ENCODE data around the gene CHMP1A.
"Not testable (repeated sequence)": the region's sequence is repeated elsewhere in the genome, so short reads cannot be mapped to it uniquely, and the experiment has no call there.

The CHMP1A gene

GRCh38 chr16:89658221-89658879 lies 842 bp upstream of the CHMP1A start:
- DNase-seq (ENCODE audit: low read depth in 2 of 2) = no peak

GRCh38 chr16:89656435-89657121 lies 930 bp downstream of the CHMP1A start:
- DNase-seq (ENCODE audit: low read depth in 2 of 2) = no peak

- no peak for DNase-seq (ENCODE audit: low read depth in 2 of 2)
These were observed 2.4 kb downstream of the CHMP1A start for GRCh38 chr16:89655062-89655643.

GRCh38 chr16:89653656-89654295 lies 3.7 kb downstream of the CHMP1A start:
- no peak for DNase-seq (ENCODE audit: low read depth in 2 of 2)

GRCh38 chr16:89651584-89651983 lies 5.9 kb downstream of the CHMP1A start:
- DNase-seq (ENCODE audit: low read depth in 2 of 2) = no peak

GRCh38 chr16:89646906-89647305 lies 10.6 kb downstream of the CHMP1A start:
- no peak for DNase-seq (ENCODE audit: low read depth in 2 of 2)

- DNase-seq (ENCODE audit: low read depth in 2 of 2) = no peak
These were observed 11.2 kb downstream of the CHMP1A start for GRCh38 chr16:89646270-89646669.

GRCh38 chr16:89645122-89645521 lies 12.4 kb downstream of the CHMP1A start:
- no peak for DNase-seq (ENCODE audit: low read depth in 2 of 2)

- DNase-seq (ENCODE audit: low read depth in 2 of 2) = no peak
These were observed 13.7 kb downstream of the CHMP1A start for GRCh38 chr16:89643769-89644300.

- DNase-seq (ENCODE audit: low read depth in 2 of 2) = no peak
These were observed 14.9 kb downstream of the CHMP1A start for GRCh38 chr16:89642574-89642973.

GRCh38 chr16:89641458-89642119 lies 15.9 kb downstream of the CHMP1A start:
- no peak for DNase-seq (ENCODE audit: low read depth in 2 of 2)

GRCh38 chr16:89639385-89639784 lies 18.1 kb downstream of the CHMP1A start:
- no peak for DNase-seq (ENCODE audit: low read depth in 2 of 2)

GRCh38 chr16:89638455-89638854 lies 19.1 kb downstream of the CHMP1A start:
- DNase-seq (ENCODE audit: low read depth in 2 of 2) = no peak

GRCh38 chr16:89637379-89637778 lies 20.1 kb downstream of the CHMP1A start:
- no peak for DNase-seq (ENCODE audit: low read depth in 2 of 2)

- no peak for DNase-seq (ENCODE audit: low read depth in 2 of 2)
These were observed 20.8 kb downstream of the CHMP1A start for GRCh38 chr16:89636663-89637062.

GRCh38 chr16:89634463-89635385 lies 22.8 kb downstream of the CHMP1A start:
- not testable (repeated sequence) for DNase-seq (ENCODE audit: low read depth in 2 of 2)

- no peak for DNase-seq (ENCODE audit: low read depth in 2 of 2)
These were observed 24.4 kb downstream of the CHMP1A start for GRCh38 chr16:89633064-89633631.

GRCh38 chr16:89629827-89630610 lies 27.5 kb downstream of the CHMP1A start:
- DNase-seq (ENCODE audit: low read depth in 2 of 2) = no peak

Measured in stimulated activated CD8-positive, alpha-beta memory T cell treated with anti-CD3 and anti-CD28 coated beads, Interleukin-15, amount 100 ng/mL, for 48 hours (primary cell).